Glutamatergic neuron (in vitro differentiated cells): ENCODE results near the gene SRRM3. TPM values are rescaled to one million over a fixed set of nuclear protein-coding genes. Genes with fewer than 3 reads are reported as not detected.
"Not testable (repeated sequence)": the region's sequence is repeated elsewhere in the genome, so short reads cannot be mapped to it uniquely, and the experiment has no call there.

ENCODE experiments used
- DNase-seq: peaks from one replicate; pipeline ENCODE4 v3.0.0; 2022
- H3K27ac Mint-ChIP-seq: one replicate; pipeline ENCODE4 v1.8.0; 2020; ENCODE audit warnings: mild to moderate bottlenecking, mixed read lengths, inconsistent platforms; ENCODE audit not compliant: unreplicated experiment
- H3K27me3 Mint-ChIP-seq: one replicate; pipeline ENCODE4 v1.8.0; 2020; ENCODE audit warnings: mild to moderate bottlenecking, moderate library complexity, mixed read lengths, inconsistent platforms; ENCODE audit not compliant: unreplicated experiment
- H3K36me3 Mint-ChIP-seq: one replicate; pipeline ENCODE4 v1.8.0; 2020; ENCODE audit warnings: mild to moderate bottlenecking, mixed read lengths, inconsistent platforms; ENCODE audit not compliant: unreplicated experiment
- H3K4me1 Mint-ChIP-seq: one replicate; pipeline ENCODE4 v1.8.0; 2020; ENCODE audit warnings: mild to moderate bottlenecking, low read depth, mixed read lengths, inconsistent platforms; ENCODE audit not compliant: unreplicated experiment
- H3K4me3 Mint-ChIP-seq: one replicate; pipeline ENCODE4 v1.8.0; 2020; ENCODE audit warnings: mild to moderate bottlenecking, mixed read lengths, inconsistent platforms; ENCODE audit not compliant: unreplicated experiment
- H3K9me3 Mint-ChIP-seq: one replicate; pipeline ENCODE4 v1.8.0; 2020; ENCODE audit warnings: mild to moderate bottlenecking, moderate library complexity, mixed read lengths, inconsistent platforms; ENCODE audit not compliant: unreplicated experiment
- total RNA-seq: library from RNA; stranded (reverse); fragmentation: NEBNext Ultra II Directional; extraction: Animal tissue kit (Norgen Biotek cat#: 25700); gene quantifications from one replicate; pipeline ENCODE4 v1.2.1, GENCODE V29; 2021; ENCODE audit not compliant: unreplicated experiment
- TF ChIP-seq, protein P1 (sequence below): fragments of 200-600 bp; sonication (generic); IDR thresholded peaks from one replicate; pipeline ENCODE4 v1.5.0; 2021; ENCODE audit not compliant: partially characterized antibody, unreplicated experiment

The SRRM3 gene
- total RNA-seq, 1 donor from 2014 or later: 154 TPM

DNA sequence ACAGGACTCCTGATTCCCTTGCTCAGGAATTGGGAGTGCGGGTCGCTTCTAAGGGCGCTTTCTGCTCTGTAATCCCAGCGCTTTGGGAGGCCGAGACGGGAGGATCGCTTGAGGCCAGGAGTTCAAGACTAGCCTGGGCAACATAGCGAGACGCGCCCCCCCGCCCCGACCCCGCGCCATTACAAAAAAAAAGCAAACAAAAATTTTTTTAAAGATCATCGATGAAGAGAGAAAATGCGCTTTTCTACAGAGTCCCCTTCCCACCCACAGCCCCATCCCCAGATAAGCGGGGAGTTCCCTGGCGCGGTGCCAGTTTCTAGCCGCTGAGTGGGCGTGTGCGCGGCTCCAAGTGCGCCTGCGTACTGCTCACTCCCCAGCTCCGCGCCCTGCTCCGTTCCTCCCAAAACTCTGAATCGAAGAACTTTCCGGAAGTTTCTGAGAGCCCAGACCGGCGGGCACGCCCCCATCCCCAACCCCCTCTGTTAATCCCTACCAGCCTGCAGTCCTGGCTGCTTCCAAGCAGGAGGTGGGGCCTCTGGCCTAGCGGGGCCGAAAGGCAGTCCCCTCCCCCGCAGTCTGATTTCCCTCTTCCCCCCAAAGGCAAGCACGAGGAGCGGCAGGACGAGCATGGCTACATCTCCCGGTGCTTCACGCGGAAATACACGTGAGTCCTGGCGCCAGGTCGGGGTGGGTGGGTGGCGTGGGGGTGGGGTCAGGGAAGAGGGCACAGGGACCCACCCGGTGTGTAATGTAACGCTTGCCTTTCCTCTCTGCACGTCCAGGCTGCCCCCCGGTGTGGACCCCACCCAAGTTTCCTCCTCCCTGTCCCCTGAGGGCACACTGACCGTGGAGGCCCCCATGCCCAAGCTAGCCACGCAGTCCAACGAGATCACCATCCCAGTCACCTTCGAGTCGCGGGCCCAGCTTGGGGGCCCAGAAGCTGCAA is 101.8 kb downstream of the SRRM3 start:
- H3K4me3 Mint-ChIP-seq: peak overlapping the region; percentile 81
- no peaks in the 10 kb centered on the region for H3K36me3 Mint-ChIP-seq
- H3K27ac Mint-ChIP-seq: no peak overlapping the region
- peaks cover 2% of the 10 kb centered on the region for H3K9me3 Mint-ChIP-seq
- TF ChIP-seq, protein P1, sequence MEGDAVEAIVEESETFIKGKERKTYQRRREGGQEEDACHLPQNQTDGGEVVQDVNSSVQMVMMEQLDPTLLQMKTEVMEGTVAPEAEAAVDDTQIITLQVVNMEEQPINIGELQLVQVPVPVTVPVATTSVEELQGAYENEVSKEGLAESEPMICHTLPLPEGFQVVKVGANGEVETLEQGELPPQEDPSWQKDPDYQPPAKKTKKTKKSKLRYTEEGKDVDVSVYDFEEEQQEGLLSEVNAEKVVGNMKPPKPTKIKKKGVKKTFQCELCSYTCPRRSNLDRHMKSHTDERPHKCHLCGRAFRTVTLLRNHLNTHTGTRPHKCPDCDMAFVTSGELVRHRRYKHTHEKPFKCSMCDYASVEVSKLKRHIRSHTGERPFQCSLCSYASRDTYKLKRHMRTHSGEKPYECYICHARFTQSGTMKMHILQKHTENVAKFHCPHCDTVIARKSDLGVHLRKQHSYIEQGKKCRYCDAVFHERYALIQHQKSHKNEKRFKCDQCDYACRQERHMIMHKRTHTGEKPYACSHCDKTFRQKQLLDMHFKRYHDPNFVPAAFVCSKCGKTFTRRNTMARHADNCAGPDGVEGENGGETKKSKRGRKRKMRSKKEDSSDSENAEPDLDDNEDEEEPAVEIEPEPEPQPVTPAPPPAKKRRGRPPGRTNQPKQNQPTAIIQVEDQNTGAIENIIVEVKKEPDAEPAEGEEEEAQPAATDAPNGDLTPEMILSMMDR: no peak
- peaks cover 9% of the 10 kb centered on the region for H3K27me3 Mint-ChIP-seq
- DNase-seq: peak; percentile 71
- no peaks in the 10 kb centered on the region for H3K4me1 Mint-ChIP-seq

DNA sequence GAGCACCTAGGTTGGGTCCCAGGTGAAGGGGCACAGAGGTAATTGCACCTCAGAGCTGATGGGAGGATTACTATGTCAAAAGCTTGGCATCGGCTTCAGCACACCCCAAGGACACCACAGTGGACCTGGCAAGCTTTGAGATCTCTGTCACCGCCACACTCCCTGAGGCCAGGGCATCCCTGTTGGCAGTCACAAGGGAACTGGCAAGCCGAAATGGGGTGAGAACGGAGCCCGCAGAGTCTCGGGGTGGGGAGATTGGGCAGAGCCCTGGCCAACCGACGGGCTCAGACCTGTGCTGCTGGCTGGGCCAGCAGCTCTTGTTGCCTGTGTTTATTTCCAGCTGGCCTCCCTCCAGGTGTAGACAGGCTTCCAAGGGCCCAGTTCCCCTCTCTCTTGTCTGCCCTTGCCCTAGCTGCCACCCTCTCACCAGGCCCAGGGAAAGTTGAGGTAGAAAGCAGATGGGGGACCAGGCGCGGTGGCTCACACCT is 103.2 kb downstream of the SRRM3 start:
- H3K4me1 Mint-ChIP-seq: no peaks in the 10 kb centered on the region
- no peaks in the 10 kb centered on the region for H3K36me3 Mint-ChIP-seq
- peaks cover 7% of the 10 kb centered on the region for H3K27me3 Mint-ChIP-seq
- H3K27ac Mint-ChIP-seq: no peak overlapping the region
- H3K4me3 Mint-ChIP-seq: no peak overlapping the region
- DNase-seq: no peak
- TF ChIP-seq, protein P1: no peak
- H3K9me3 Mint-ChIP-seq: peaks cover 2% of the 10 kb centered on the region

DNA sequence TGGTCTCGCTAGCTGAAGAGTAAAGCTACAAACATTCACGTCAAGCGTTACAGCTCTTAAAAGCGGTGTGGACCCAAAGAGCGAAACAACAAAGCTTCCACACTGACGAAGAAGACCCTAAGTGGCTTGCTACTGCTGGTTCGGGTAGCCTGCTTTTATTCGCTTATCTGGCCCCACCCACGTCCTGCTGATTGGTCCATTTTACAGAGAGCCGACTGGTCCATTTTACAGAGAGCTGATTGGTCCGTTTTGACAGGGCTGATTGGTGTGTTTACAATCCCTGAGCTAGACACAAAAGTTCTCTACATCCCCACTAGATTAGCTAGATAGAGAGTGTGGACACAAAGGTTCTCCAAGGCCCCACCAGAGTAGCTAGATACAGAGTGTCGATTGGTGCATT is 107.2 kb downstream of the SRRM3 start:
- not testable (repeated sequence) for H3K4me3 Mint-ChIP-seq, H3K27ac Mint-ChIP-seq

DNA sequence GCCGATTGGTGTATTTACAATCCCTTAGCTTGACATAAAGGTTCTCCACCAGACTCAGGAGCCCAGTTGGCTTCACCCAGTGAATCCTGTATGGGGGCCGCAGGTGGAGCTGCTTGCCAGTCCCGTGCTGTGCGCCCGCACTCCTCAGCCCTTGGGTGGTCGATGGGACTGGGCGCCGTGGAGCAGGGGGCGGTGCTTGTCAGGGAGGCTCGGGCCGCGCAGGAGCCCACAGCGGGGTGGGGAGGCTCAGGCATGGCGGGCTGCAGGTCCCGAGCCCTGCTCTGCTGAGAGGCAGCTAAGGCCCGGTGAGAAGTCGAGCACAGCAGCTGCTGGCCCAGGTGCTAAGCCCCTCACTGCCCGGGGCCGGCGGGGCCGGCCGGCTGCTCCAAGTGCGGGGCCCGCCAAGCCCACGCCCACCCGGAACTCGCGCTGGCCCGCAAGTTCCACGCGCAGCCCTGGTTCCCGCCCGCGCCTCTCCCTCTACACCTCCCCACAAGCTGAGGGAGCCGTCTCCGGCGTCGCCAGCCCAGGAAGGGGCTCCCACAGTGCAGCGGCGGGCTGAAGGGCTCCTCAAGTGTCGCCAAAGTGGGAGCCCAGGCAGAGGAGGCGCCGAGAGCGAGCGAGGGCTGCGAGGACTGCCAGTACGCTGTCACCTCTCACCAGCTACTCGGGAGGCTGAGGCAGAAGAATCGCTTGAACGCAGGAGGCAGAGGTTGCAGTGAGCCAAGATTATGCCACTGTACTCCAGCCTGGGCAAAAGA is 107.8 kb downstream of the SRRM3 start:
- not testable (repeated sequence) for H3K4me3 Mint-ChIP-seq, H3K27ac Mint-ChIP-seq, DNase-seq, H3K9me3 Mint-ChIP-seq, H3K36me3 Mint-ChIP-seq, H3K4me1 Mint-ChIP-seq
- peaks cover 13% of the 10 kb centered on the region for H3K27me3 Mint-ChIP-seq

More for the DNA sequence above, 107.2 kb downstream of the SRRM3 start:
- not testable (repeated sequence) for H3K36me3 Mint-ChIP-seq, H3K9me3 Mint-ChIP-seq, H3K4me1 Mint-ChIP-seq, DNase-seq, H3K27me3 Mint-ChIP-seq

DNA sequence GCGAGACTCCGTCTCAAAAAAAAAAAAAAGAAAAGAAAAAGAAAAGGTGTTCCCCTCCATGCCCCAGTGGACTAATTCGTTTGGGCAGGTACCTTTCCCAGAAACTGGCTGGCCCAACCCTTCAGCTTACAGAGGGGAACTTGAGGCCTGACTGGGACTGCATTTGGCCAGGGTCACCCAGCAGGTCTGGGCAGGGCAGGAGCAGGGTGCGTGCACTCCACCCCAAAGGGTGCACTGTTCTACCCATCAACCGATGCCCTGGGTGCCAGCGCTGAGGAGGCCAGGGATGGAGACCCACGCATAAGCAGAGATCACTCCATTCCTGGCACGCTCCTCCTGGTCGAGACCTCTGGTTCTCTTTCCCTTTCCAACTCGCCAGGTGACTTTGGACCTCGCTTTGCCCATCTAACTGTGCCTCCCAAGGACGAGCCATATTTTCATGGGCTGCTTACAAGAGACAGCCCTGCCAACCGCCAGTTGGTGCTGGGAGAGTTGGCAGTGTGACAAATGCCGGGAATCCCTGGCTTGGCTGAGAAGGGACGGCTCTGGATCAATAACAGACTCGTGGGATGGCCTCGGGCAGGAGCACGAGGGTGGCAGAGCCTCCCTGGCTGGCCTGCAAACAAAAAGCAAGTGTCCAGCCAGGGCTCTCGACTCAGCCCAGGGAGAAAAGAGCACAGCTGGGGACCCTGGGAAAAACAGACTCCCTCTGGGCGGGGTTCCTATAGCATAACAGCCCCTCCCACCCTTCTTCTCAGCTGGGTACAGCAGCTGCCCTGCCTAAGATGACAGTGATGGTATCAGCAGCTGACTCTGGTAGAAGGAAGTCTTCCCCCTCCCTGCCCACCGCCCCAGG is 108.6 kb downstream of the SRRM3 start:
- peak; percentile 40 for DNase-seq
- H3K27me3 Mint-ChIP-seq: peaks cover 13% of the 10 kb centered on the region
- peak overlapping the region; percentile 75 for H3K27ac Mint-ChIP-seq
- H3K4me3 Mint-ChIP-seq: no peak overlapping the region
- peaks cover 6% of the 10 kb centered on the region for H3K4me1 Mint-ChIP-seq
- peaks cover 2% of the 10 kb centered on the region for H3K9me3 Mint-ChIP-seq
- H3K36me3 Mint-ChIP-seq: no peaks in the 10 kb centered on the region
- TF ChIP-seq, protein P1: no peak

DNA sequence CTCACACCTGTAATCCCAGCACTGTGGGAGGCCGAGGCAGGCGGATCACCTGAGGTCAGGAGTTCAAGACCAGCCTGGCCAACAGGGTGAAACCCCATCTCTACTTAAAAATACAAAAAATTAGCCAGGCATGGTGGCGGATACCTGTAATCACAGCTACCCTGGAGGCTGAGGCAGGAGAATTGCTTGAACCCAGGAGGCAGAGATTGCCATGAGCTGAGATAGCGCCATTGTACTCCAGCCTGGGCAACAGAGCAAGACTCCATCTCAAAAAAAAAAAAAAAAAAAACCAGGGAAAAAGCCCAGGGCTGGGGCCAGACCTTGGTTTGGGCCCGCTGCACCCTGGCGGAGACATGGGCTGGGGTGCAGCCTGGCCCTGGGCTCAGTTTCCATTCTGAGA is 110.1 kb downstream of the SRRM3 start:
- H3K4me1 Mint-ChIP-seq, H3K4me3 Mint-ChIP-seq, H3K9me3 Mint-ChIP-seq, H3K27ac Mint-ChIP-seq, DNase-seq, H3K36me3 Mint-ChIP-seq: not testable (repeated sequence)
- H3K27me3 Mint-ChIP-seq: peaks cover 13% of the 10 kb centered on the region
